ENCODE measurements around the gene ZNF232.
"Not testable (repeated sequence)": the region's sequence is repeated elsewhere in the genome, so short reads cannot be mapped to it uniquely, and the experiment has no call there.

Gene ZNF232

GRCh38 chr17:5092218-5093010 is 19.3 kb downstream of the ZNF232 start:
- DNase-seq, result no peak

DNA sequence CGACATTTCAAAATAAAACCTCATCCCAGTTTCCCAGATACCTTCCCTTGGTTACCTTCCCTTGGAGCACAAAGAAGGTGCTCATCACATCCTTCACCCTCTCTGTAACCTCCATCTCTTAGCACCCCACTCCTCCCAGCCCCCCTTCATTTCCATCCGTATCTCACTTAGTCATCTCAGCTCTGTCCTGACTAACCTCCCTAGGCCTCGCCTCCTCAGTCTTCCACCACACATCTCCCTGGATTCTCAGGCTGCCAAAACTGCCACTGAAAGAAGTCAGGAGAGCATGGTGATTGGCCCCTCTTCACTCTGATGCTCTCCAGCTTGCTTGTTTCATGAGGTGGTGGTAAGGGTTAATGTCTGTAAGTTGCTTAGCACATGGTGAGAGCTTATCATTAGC is 31.1 kb downstream of the ZNF232 start:
- DNase-seq, result no peak

GRCh38 chr17:5078106-5079028 is 33.3 kb downstream of the ZNF232 start, which contains the start of gene ZFP3:
Gene ZFP3 (plus strand): TSS chr17:5078467. CDS start chr17:5091505, 13,038 bp downstream.
- DNase-seq, result peak; percentile 94

- peak; percentile 84 for DNase-seq
Measured at GRCh38 chr17:5077781-5078105, 33.9 kb downstream of the ZNF232 start.

GRCh38 chr17:5077275-5077674 is 34.4 kb downstream of the ZNF232 start:
- not testable (repeated sequence) for DNase-seq

DNA sequence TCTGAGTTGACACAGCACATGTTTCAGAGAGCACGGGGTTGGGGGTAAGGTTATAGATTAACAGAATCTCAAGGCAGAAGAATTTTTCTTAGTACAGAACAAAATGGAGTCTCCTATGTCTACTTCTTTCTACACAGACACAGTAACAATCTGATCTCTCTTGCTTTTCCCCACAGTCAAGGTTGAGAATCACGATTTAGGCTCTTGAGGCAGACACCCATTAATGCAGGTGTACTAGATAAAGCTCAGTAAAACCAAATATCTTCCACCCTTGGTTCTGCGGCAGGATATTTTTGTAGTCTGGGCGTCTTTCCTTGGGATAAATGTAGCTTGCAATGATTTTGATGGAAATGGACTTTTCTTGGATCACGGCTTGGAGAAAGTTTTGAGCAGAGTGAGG is 36.2 kb downstream of the ZNF232 start:
- DNase-seq, result not testable (repeated sequence)

DNA sequence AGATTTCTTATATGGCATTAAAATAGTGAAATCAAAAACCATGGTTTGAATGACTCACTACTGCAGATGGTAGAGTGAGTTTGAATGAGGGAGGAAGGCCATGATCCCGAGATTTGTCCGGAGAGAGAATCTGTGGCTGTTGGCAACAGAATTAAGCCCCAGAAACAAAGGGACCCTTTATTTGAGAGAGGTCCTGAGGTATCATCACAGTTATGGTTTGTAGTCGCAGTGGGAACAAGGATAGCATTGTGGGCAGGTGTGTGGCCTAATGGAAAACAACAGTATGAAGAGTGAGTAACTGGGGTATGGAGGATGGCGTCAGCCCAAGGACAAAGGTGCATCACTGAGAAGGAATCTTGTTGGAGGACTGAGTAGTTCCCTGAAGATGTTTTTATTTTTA is 42.0 kb downstream of the ZNF232 start:
- no peak for DNase-seq

GRCh38 chr17:5068236-5068635 is 43.4 kb downstream of the ZNF232 start:
- DNase-seq, result no peak

DNA sequence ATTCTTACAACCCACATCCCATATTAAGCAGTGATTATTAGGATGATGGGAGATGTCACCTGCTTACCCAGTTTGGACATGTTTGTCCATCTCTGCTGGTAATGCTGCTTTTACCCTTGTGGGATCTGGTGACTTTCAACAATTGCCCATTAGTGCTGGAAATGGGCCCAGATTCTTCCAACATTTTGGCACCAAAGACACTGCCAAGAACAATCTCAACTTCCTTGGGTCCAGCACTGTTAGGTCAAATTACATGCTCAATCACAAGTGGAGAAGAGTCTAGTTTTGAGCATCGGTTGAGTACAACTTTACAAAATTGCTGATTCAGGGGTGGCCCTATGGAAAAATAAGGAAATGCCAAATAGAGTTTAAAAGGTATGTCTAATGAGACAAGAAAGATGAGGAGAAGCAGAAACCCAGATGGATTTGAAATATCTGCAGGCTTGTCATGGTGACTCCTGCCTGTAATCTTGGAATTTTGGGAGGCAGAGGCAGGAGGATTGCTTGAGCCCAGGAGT is 46.4 kb downstream of the ZNF232 start:
- DNase-seq, result no peak
